Measurements from ENCODE around the gene ZNF460. TPM values are rescaled to one million over a fixed set of nuclear protein-coding genes. Genes with fewer than 3 reads are reported as not detected.
"Not testable (repeated sequence)": the region's sequence is repeated elsewhere in the genome, so short reads cannot be mapped to it uniquely, and the experiment has no call there.

ZNF460 gene
- total and polyA plus RNA-seq, 12 donors = 0.42 to 50.3 (median 38.0) TPM

- Histone ChIP-seq H3K9me3 (no peaks in the 10 kb centered on the region), H3K27me3 (no peaks in the 10 kb centered on the region), H3K27ac (no peak overlapping the region), H3K4me3 (no peak overlapping the region), H3K4me1 (no peaks in the 10 kb centered on the region), H3K36me3 (peaks cover 0 to 38% (median 0%) of the 10 kb centered on the region in 9 donors)
- DNase-seq = no peak
- ATAC-seq = no peak
- intact Hi-C loops (cut with DNase I) = no loop called here
- whole genome bisulfite sequencing, 2 donors = 72 to 85% methylated on average over 4 of the region's 4 CpGs
- TF ChIP-seq CTCF (IDR thresholded peaks at IDR 0.05) = no peak
These were observed 10.6 kb upstream of the ZNF460 start for GRCh38 chr19:57269515-57270250.

- Histone ChIP-seq H3K27ac (no peak overlapping the region), H3K27me3 (no peaks in the 10 kb centered on the region), H3K4me1 (no peaks in the 10 kb centered on the region), H3K36me3 (peaks cover 0 to 48% (median 0%) of the 10 kb centered on the region in 9 donors), H3K9me3 (no peaks in the 10 kb centered on the region), H3K4me3 (no peak overlapping the region)
- TF ChIP-seq CTCF (IDR thresholded peaks at IDR 0.05) = no peak
- WGBS, 2 donors = 97% methylated on average over 8 of the region's 8 CpGs
- DNase-seq (no peak), ATAC-seq (no peak)
- intact Hi-C loops (cut with DNase I) = no loop called here
These were observed 9.0 kb upstream of the ZNF460 start for GRCh38 chr19:57271280-57271679.

DNA sequence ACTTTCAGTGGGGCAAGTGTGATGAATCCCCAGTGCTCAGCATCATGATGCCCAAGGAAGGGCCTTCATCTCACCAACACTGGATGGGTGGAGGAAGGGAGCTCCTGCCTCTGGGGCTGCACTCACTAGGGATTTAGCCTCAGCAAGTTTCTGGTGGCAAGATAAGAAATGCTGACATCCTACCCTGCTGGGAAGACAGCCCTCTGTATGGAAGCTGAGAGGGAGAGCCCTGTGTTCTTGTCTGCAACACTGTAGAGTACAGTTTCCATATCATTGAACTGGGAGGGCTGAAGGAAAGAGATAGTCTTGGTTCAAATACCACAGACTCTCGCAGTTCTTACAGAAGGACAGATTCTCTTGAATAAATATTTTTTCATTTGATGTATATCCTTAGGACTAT lies 7.3 kb upstream of the ZNF460 start:
- H3K27me3 ChIP-seq = no peaks in the 10 kb centered on the region
- H3K4me3 ChIP-seq = no peak overlapping the region
- H3K36me3 ChIP-seq = peaks cover 0 to 45% (median 0%) of the 10 kb centered on the region in 9 donors
- 78 to 86% methylated on average over 1 of the region's 1 CpG for WGBS, 2 donors
- ATAC-seq = no peak
- no peaks in the 10 kb centered on the region for H3K4me1 ChIP-seq
- no peaks in the 10 kb centered on the region for H3K9me3 ChIP-seq
- DNase-seq = no peak
- intact Hi-C loops (cut with DNase I) = no loop called here
- H3K27ac ChIP-seq = no peak overlapping the region
- TF ChIP-seq CTCF (IDR thresholded peaks at IDR 0.05) = no peak

DNA sequence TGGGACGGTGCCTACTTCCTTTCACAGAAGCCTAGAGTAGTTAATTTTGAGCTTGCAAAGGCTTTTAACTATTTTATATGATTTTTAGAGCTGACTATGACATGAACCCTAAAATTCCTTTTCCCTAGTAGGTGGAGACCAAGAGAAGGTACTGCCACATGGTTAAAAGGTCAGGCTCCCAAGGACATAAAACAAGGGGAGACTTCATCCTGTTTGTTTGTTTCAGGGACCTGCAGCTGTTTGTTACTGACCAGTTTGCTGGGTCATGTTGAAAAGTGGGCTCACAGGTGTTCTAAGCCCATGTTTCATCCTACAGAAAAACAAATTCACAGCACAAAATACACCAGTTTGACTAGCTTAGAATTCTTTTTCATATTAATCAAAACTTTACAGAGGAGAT lies 3.9 kb upstream of the ZNF460 start:
- 75 to 86% methylated on average over 1 of the region's 1 CpG for WGBS, 2 donors
- ATAC-seq = no peak

GRCh38 chr19:57278481-57278880 lies 1.8 kb upstream of the ZNF460 start:
- DNase-seq, H3K9me3 ChIP-seq, H3K27me3 ChIP-seq, H3K4me3 ChIP-seq, ATAC-seq: not testable (repeated sequence)
- peaks cover 0 to 44% (median 0%) of the 10 kb centered on the region in 9 donors for H3K36me3 ChIP-seq
- peak overlapping the region in 1 of 10 donors; percentile 95 for H3K27ac ChIP-seq
- H3K4me1 ChIP-seq = peaks cover 0 to 40% (median 32%) of the 10 kb centered on the region in 9 donors
- intact Hi-C loops (cut with DNase I) = loop anchor here in 2 of 10 donors (2.0 to 5.0 kb wide), 2 partner anchors 38 to 44 kb away; partner anchors contain the start of genes ZNF805 (in 2 of the 2) and ZNF543 (in 1 of the 2)
- WGBS, 2 donors = 67% methylated on average over 2 of the region's 2 CpGs

More for the DNA sequence above, 3.9 kb upstream of the ZNF460 start:
- TF ChIP-seq CTCF (IDR thresholded peaks at IDR 0.05) = no peak
- Histone ChIP-seq H3K27me3 (no peaks in the 10 kb centered on the region), H3K9me3 (no peaks in the 10 kb centered on the region), H3K36me3 (peaks cover 0 to 31% (median 0%) of the 10 kb centered on the region in 9 donors), H3K4me1 (peaks cover 0 to 19% (median 13%) of the 10 kb centered on the region in 9 donors), H3K27ac (no peak overlapping the region), H3K4me3 (no peak overlapping the region)
- intact Hi-C loops (cut with DNase I) = loop anchor here in 1 of 10 donors (5.0 kb wide), 1 partner anchor 46 kb away; the partner anchor contains the start of gene ZNF543
- no peak for DNase-seq
